GM10847 (cell line): Measurements from ENCODE around the gene HMGCS2.

Experiments used
- POLR2A ChIP-seq: IDR thresholded peaks from 2 replicates; pipeline ENCODE4 v1.6.1; 2011; ENCODE audit not compliant: insufficient read length; ENCODE audit errors: extremely low read depth

The HMGCS2 gene

GRCh38 chr1:119743776-119744597, 24.7 kb downstream of the HMGCS2 start:
- TF ChIP-seq POLR2A, result no peak

- TF ChIP-seq POLR2A, result no peak
Measured at GRCh38 chr1:119743308-119743707, 25.4 kb downstream of the HMGCS2 start.

GRCh38 chr1:119742677-119743076, 26.0 kb downstream of the HMGCS2 start:
- no peak for TF ChIP-seq POLR2A

GRCh38 chr1:119742202-119742601, 26.5 kb downstream of the HMGCS2 start:
- TF ChIP-seq POLR2A, result no peak

DNA sequence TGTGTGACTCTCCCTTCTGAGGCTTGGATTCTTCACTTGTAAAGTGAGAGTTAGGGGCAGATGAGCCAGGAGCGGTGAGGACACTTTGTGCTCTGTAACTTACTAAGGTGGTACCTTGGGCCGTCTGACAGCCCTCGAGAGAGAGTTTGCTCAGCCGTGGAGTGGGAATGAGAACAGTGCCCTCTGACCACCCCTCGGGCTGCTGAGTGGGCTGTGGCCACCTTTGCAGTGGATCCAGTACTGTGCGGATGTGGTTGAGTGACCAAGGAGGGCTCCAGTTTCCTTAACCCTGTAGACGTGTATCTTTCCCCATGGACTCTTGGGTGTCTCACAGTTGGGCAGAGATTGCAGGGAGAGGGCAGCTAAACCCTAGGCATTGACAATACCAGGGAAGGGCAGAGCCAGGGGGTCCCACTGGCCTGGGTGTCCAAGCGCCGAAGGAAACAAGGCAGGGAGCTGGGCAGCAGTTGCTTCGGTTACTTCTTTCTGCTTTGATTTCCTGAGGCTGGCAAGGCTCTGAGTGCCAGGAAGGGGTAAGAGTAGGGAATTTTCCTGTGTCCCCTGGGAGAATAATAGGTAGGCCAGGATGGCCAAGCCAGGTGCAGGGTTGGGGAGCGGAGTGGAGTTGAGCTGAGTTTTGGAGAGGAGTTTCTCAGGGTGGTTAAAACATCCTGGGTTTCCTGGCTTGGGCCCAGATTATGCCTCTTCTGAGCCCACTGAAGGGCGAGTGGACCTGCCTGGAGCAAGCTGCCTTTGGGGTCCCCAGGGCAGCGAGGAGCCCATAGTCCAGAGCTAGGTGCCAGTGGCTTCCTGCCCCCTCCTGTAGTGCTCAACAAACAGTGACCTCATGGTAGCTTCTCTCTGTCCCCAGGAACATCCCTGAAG, 27.6 kb downstream of the HMGCS2 start:
- no peak for TF ChIP-seq POLR2A

DNA sequence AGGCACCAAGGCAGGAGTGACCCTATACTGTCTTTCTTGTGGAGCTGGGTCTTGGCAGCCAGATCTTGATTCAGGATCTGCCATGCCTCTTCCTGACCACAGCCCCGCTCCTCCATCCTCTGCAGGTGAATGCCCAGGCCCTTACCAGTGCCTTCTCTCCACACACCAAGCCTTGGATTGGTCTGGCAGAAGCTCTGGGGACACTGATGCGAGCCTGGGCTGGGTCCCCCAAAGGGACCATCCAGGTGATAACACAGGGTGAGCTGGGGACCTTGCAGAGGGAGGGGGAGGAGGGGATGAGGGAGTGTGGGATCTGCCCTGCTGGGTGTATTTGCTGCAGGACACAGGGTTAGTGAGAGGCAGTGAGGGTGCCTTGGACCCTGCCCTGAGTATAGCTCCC, 28.4 kb downstream of the HMGCS2 start:
- no peak for TF ChIP-seq POLR2A

GRCh38 chr1:119739150-119739549, 29.6 kb downstream of the HMGCS2 start:
- TF ChIP-seq POLR2A, result no peak

- no peak for TF ChIP-seq POLR2A
Measured at GRCh38 chr1:119738100-119738720, 30.5 kb downstream of the HMGCS2 start.

DNA sequence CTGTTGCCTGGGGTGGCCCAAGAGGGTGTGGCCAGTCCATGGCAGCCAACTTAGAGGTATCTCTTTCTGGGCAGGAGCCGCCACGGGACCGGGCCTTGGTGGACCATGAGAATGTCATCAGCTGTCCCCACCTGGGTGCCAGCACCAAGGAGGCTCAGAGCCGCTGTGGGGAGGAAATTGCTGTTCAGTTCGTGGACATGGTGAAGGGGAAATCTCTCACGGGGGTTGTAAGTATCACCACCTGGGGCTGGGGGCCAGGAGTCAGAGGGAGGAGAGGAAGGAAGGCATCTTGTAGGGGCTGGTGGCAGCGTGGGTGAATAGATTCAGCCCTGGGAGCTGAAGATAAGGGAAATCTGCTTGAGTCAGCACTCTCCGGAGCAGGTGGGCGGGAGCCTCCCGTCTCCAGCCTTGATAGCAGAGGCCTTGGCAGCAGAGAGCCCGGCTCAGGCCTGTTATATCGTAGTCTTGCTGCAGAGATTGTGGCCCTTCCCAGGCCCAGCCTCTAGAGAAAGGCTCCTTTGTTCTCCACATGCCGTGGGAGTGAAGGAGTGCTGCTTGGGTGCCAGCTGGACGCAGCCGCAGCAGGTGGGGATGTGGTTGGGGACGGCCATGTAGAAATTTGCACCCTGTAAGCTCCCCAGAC, 31.5 kb downstream of the HMGCS2 start:
- no peak for TF ChIP-seq POLR2A

DNA sequence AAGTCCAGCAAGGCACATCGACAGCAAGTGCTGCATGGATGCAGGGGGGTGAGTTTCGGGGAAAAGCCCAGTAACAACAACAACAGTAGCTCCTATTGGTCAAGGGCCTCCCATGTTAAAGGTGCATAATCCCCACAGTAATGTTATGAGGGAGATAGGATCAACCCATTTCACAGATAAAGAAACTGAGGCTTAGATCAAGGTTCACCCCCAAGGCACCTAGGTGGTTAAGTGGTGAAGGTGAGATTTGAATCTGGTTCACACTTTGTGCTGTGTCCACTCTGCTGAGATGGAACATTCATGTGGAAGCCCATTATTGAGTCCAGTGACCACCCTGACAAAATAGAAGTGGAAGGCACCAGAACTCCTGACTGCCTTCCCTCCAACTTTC, 32.1 kb downstream of the HMGCS2 start:
- no peak for TF ChIP-seq POLR2A

DNA sequence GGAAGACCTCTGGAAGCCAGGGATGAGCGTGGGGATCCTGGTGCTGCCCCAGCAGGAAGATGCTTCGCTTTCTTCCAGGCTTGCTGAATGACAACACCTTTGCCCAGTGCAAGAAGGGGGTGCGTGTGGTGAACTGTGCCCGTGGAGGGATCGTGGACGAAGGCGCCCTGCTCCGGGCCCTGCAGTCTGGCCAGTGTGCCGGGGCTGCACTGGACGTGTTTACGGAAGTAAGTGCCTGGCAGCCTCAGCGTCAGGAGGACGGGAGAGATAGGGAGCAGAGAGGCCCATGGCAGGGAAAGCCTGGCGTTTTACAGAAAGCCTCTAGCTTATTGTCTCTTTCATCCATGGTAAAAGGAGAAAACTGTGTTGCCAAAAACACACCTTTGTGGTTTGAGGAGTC, 33.5 kb downstream of the HMGCS2 start:
- no peak for TF ChIP-seq POLR2A

- no peak for TF ChIP-seq POLR2A
Measured at GRCh38 chr1:119733754-119734153, 35.0 kb downstream of the HMGCS2 start.

- TF ChIP-seq POLR2A, result no peak
Measured at GRCh38 chr1:119732465-119733168, 36.1 kb downstream of the HMGCS2 start.

DNA sequence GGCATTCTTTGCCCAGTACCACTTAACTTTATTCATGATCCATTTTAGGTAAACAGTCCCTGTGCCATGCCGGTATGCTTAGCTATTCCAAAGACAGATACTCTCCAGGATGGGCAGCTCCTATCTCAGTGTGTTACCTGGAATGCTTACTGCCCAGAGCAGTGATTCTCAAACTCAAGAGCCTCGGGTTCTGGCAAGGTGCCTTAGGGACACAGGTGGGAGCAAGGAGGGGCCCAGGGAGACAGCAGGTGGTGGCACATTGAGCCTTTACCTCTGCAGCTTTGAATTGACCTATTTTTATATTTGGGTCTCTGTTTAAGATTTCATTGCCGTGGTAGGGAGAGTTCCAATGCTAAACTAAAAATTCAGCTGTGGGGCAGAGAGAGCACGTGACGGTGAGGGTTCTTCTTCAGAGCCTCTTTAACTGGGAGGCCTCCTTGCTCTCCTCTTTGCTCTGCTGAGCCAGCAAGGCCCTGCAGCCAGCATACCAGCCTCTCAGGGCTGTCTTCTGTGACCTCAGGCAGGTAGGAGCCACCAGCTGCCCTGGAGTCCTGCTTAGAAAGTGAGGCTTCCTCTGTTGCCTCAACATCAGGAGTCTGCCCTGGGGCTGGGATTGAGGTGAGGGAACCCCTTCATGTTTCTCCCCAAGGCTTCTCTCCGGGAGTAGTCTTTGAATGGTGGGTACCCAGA, 36.8 kb downstream of the HMGCS2 start:
- TF ChIP-seq POLR2A, result no peak

DNA sequence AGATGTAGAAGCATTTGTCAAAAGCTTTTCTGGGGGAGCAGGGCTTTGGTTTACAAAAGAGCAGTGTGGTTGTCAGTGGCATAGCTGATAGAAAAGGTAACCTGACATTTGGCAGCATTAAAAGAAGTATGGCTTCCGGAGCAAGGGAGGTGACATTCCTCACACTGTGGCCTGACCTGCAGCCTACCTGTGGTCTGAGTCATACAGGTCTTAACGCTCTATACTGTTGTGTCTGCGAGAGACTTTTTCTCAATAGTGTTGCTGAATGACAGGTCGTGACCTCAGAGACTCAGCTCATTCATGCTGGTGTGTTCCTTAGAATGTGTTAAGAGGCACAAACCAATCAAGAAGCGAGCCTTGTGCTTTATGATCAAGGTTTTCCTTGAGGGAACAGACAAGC, 37.6 kb downstream of the HMGCS2 start:
- no peak for TF ChIP-seq POLR2A

GRCh38 chr1:119729044-119729443, 39.7 kb downstream of the HMGCS2 start:
- no peak for TF ChIP-seq POLR2A
